Glomerular visceral epithelial cell (primary cell): Measurements from ENCODE around the gene MKNK1.

Experiments
- DNase-seq: peaks from one replicate; pipeline ENCODE4 v3.0.0-alpha.2; 2016; ENCODE audit errors: extremely low spot score

The MKNK1 gene

DNA sequence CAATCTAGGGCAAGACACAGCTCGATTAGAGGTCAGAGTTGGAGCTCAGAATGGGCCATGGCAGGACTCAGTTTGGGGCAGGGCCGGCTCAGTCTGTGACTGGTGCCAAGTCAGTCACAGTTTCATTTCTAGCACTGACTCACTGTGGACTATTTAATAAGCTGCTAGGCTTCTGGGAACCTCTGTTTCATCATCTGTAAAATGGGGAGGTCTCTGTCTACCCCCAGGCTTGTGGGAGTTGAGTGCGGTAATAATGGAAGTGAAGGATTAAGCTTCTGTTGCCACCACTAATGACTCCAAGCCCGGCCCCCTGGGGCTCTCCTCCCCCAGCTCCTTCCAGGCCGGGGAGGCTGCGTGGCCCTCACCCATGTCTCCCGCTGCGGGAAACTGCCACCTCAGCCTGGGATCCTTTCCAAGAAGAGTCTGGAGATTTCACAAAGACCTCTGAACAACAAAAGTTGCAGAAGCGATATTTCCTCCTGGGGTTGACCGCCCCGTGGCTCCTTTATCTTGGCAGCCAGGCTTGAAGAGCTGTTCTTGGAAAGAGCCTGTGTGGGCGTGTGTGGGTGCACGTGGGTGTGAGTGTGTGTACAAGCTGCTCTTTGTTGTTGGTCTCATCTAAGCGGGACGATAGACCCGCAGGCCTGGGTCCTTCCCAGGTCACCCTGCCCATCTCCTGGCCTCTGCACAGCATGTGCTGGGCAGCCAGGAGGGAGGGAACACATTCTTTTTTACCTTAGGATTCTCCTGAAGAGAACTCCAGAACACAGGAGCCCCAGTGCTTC, 81.7 kb downstream of the MKNK1 start:
- DNase-seq: peak; percentile 90

DNA sequence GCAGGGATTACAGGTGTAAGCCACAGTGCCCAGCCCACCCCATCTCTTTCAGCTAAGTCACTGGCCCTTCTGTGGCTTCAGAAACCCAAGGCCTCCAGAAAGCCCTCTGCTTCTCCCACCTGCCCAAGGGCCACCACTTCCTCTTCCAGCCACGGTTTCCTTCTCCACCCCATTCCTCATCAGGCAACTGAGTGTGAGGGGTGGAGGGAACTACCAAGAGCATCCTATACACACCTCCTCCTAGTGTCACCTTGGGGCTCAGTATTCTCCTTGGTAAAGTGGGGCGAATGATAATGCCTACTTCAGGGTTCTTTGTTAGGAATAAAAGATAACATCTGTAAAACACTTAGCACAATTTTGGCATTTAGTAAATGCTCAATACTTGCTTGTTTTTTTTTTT, 82.7 kb downstream of the MKNK1 start:
- no peak for DNase-seq

DNA sequence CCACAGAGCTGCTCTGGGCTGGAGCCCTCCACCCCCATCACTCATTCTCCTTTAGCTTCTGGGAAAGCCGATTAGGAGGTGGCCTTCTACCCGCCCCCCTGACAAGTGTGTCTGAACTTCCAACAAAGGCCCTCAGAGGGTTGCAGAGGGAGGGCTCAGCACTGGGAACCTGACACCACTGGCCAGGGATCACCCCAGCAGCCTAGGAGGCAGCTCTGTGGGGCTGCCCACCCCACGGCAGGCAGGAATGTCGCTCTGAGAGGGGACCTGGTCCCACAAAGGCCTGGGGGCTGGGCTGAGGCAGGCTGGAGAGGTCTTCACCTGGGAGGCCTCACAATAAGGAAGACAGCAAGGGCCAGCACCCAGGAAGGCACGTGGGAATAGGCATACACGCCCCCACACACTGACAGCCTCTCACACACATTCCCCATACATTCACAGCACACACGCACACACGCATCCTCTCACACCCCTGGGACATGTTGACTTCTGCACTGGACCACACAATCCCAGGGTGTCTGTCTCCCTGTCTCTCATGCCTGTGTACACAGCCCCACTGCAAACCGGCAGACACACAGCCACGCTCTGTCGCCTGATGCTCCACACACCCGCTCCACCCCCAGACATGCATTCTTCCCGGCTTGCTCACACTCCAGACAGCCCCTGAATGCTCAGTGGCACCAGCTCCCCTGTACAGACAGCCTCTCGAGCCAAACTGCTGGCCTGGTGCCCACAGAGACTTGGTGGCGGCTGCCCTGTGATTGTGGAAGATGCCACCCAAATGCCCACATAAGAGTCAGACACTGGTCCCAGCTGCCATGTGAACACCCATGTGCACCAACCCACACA, 83.8 kb downstream of the MKNK1 start:
- peak; percentile 91 for DNase-seq

DNA sequence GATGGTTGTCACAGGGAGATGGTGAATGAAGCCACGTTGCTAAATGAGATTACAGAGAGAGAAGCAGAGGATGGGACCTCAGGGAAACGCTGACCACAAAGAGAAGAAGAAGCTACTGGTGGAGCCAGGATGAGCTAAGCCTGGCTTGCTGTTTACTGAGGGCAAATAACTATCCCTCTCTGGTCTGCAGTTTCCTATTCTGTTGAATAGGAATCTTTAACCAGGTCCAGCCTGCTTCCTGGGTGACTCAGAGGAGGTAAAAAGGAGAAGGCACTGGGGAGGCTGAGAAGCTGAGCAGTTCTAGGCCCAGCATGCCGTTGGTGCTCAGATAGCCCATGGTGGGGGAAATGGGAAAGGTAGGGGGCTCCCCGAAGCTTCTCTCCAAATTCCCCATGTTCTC, 84.9 kb downstream of the MKNK1 start:
- DNase-seq: no peak

DNA sequence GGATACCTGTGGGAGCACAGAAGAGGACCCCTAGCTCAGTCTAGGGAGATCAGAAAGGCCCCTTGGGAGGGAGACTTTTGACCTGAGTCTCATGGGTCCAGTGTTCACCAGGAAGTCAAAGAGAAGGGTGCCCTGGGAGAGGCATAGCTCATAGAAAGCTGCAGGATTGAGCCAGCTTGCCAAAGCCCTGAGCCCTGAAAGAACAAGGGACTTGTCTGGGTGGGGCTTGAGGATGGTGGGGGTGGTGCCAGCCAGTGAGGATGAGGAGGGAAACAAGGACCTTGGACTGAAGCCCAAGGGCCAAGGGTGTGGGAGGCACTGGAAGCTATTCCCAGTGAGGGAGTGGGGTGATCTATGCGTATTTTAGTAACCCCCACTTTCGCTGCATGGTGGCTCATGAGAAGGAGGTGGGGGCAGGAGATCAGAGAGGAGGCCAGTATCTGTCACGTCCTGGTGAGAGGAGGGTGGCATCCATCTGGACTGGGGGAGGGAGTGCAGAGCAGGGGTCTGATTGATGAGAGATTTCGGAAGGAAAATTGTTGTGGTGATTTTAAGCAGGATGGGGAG, 86.1 kb downstream of the MKNK1 start:
- DNase-seq: no peak

GRCh38 chr1:46517010-46517600, 87.0 kb downstream of the MKNK1 start:
- peak; percentile 40 for DNase-seq

DNA sequence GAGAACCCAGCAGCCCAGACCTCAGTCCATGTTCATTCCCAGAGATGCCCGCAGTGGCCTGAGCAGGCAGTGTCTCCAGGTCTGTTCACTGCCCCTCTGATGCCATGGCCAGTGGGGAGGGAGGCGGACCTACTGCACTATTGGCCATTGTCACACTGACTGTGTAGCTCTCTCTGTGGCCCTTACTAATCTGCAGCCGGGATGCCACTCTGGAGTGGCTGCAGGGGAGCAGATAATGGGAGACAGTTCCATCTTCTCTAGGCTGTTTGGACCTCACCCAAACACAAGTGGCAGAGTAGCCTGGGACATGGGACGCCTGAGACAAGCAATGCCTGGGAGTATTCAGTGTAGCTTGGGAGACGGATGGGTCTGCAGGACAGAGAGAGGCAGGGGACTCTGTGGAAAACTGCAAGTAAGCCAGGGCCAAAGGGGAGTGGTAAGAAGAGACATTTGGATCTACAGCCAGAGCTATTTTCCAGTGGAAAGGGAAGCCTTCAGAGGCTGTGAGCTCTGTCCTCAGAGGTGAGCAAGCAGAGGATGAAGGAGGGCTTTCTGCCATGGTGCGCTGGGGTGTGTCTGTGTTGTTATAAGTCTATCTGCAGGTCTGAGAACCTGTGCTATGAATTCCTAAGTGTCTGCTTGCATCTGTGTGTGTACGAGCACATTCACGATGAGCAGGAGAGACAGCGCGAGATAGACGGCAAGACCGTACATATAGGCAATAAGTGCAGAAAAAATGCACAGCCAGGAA, 87.7 kb downstream of the MKNK1 start:
- DNase-seq: no peak

GRCh38 chr1:46515576-46515975, 88.5 kb downstream of the MKNK1 start:
- no peak for DNase-seq

DNA sequence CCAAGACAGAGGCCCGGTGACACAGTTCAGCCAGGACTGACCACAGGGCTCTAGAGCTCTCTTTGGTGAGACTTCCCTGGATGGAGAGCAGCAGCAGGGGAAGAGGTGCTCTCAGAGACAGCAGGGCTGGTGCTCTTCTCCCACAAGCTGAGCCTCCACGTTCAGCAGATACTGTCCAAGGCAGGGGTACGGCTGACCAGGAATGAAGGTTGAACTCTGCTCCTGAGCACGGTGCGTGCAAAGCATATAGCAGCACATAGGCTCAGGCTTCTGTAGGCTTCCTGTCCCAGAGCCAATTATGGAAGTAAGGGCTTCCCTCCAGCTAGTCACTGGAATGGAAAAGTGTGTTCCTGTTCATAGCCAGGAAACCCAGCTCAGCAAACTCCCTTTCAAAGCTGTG, 90.5 kb downstream of the MKNK1 start:
- DNase-seq: no peak

DNA sequence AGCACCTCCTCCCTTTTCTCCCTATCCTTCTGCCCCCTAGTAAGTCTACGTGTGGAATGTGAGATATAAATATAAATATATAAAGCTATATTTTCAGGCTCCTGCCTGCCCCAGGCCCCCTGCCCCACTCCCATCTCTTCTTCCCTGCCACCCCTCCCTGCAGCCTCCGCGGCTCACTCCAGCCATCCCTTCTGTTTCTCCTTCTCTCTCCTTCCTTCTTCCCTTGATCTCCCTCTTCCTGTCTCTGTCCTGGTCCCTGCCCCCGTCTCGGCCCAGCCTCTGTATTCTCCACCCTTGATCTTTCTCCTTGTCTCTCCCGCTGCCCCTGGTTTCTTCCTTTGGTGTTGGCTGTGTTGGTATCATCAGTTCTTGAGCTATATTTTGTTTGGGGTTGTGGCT, 91.3 kb downstream of the MKNK1 start:
- DNase-seq: no peak

DNA sequence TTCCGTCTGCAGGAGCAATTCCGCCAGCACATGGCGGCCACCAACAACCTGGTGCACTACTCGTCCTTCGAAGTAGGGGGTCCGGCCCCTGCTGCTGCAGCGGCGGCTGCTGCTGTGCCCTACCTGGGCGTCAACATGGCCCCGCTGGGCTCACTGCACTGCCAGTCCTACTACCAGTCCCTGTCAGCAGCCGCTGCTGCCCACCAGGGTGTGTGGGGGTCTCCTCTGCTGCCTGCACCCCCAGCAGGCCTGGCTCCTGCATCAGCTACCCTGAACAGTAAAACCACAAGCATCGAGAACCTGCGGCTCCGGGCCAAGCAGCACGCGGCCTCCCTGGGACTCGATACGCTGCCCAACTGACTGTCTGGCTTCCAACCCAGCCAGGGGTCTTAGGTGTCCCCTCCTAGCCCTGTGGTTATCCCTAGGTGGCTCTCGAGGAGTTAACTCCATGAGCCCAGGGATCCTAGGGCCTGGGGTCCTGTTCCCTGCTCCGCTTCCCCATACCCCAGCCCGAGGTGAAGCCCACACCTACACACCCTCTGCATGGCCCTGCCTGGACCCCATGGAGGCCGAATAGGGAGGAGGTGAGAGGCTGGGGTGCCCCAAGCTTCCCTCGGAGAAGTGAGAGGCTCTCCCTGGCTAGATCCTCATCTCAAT, 91.8 kb downstream of the MKNK1 start:
- no peak for DNase-seq

DNA sequence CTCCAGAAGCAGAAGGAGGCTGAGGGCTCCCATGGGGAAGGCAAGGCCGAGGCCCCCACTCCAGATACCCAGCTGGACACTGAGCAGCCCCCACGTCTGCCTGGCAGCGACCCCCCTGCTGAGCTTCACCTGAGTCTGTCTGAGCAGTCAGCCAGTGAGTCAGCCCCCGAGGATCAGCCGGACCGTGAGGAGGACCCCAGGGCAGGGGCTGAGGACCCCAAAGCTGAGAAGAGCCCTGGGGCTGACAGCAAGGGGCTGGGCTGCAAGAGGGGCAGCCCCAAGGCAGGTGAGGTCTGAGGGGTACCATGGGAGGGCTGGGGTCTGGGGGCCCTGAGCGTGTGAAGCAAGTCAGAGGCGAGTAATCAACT, 93.1 kb downstream of the MKNK1 start:
- DNase-seq: no peak

DNA sequence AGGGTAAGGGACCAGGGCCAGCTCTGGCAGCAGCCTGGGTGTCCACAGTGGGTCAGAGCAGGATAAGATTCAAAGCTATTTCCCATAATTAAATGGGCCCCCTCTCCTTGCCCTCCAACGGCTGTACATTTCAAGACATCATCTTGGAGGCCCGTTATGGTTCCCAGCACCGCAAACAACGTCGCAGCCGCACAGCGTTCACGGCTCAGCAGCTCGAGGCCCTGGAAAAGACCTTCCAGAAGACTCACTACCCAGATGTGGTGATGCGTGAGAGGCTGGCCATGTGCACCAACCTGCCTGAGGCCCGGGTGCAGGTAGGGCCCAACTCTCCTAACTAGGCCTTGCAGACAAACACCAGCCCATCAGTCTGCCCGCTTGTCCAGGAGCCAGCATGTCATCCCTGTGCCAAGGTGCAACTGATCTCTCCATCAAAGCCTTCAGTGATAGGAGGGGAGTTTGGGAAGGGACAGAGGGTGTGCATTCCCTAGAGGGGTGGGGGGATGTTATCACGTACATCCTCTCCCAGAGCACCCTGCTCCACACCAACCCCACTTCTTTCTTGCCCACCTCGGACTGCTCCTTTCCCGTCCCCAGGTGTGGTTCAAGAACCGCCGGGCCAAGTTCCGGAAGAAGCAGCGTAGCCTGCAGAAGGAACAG, 93.6 kb downstream of the MKNK1 start:
- DNase-seq: no peak

- no peak for DNase-seq
These were observed 95.3 kb downstream of the MKNK1 start for GRCh38 chr1:46508757-46509156.
